Left cardiac atrium (tissue), 4 donors: Measurements from ENCODE around the gene PIGO. TPM values are rescaled to one million over a fixed set of nuclear protein-coding genes. Genes with fewer than 3 reads are reported as not detected.

Experiments
- ATAC-seq, 2 donors: fragments of 200-7000 bp; cut with Tn5 transposase; one replicate each; pipeline ENCODE4 v1.9.1; 2020; ENCODE audit warnings: mild to moderate bottlenecking in 2 of 2, moderate library complexity in 2 of 2
- DNase-seq: peaks from one replicate; pipeline ENCODE4 v3.0.0-alpha.2; 2020
- intact Hi-C, 2 donors: fragments of 100-400 bp; cut with DNase I; formaldehyde crosslinking; loops; one replicate each; pipeline versions ENCODE4 v1.14.1 to v1.15.1; 2022 to 2023
- total RNA-seq, 2 donors: library from RNA; stranded (reverse); fragmentation: NEBNext Ultra II Directional; extraction: Animal tissue kit (Norgen Biotek cat#: 25700); gene quantifications; one replicate each; pipeline ENCODE4 v1.2.1, GENCODE V29; 2021
- donor health status: DM: no; HTN: yes; CAD: no.
- donor health status: DM: no; HTN: yes; CAD: no; lungs with severe emphysema.
- donor health status: DM: yes; HTN: yes; CAD: no.
- donor health status: Dilated cardiomyopathy.

The PIGO gene
- total RNA-seq, 2 donors from 2014 or later: 10.9 to 11.5 TPM

DNA sequence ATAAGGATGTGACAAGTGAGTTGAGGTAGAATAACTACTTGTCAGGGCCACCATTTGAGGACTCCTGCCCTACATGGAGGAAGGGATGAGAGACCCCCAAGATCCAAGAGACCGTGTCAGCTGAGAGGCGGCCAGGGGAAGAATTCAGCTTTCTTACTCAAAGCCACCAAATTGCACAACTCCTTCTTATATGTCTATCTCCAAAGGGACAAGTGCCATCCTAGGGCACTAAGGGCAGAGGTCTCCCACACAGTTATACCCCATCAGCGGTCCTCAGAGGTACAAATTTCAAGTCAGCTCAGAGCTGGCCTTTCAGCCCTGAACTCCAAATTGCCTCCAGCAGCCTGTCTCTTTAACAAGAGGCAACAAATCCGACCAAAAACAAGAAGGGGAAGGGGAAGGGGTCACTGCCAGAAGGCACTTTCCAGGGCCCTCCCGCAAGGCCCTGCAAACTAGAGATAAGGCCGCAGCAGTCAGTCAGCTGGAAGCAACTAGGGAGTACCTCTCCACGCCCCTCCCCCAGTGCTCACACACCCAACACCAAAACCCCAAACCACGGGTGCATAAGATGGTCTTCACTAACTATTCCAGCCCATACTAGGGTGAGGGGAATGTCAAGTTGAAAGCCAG is 12.7 kb upstream of the PIGO start:
- ATAC-seq (no peak), DNase-seq (no peak)

DNA sequence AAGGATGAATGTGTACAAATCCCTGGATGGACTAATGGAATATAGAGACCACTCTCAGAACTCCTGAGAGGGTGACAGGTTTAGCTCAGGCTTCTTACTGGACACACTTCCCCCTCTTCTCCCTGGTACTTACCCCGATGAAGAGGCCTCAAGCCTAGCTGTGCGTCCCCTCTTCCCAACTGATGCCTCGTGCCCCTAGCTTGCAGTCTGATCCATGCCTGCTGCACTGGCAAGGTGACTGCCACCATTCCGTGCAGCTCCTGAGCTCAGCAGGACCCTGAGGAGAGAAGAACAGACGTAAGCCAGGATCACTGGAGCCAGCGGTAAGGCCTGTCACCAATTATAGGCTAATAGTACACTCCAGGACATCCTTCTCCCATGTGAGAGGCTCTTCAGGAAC is 12.1 kb upstream of the PIGO start:
- no peak for ATAC-seq
- intact Hi-C loops: no loop called here
- DNase-seq: no peak

More for the DNA sequence above, 12.7 kb upstream of the PIGO start:
- intact Hi-C loops: no loop called here

DNA sequence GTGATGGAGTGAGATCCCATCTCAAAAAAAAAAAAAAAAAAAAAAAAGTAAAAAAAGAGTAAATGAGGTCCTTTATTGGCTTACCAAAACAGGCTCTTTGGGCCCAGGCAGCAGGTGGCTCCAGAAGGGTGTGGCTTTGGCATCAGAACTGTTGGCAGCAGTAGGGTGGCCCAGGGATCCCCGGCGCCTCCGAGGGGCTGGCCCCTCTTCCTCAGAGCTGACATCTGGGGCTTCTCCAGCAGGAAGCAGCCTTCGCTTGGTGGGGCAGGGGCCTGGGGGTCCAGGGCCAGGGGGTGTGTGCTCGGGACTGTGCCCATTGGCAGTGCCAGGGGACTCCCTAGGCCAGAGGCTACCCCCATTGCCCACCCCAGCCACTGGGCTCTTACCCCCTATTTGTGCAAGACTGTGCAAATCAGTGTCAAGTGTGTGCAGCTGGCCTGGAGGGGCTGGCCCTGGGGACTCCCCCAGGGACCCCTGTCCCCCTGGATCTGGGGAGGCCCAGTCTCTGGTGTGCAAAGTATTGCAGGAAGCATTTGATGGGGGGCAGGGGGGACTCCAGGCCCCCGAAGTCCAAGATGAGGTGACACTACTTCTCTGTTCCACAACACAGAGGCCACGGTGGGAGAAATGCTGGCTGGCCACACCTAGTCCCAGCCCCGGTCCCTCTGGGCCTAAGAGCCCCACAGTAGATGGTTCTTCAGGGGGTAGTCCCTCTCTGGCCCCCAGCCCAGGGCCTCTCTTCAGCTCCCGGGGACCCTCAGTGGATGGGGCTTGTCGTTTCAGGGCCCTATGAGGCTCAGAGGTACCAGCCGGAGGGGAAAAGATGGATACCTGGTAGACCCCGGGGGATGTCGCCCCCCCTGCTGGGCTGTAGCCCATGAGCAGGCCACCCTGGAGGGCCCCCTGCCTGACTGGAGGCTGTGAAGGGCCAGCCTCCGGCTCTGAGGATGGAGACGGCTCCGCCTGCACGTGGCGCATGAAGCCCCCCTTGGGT is 11.2 kb upstream of the PIGO start:
- ATAC-seq (no peak), DNase-seq (no peak)
- intact Hi-C loops: no loop called here

DNA sequence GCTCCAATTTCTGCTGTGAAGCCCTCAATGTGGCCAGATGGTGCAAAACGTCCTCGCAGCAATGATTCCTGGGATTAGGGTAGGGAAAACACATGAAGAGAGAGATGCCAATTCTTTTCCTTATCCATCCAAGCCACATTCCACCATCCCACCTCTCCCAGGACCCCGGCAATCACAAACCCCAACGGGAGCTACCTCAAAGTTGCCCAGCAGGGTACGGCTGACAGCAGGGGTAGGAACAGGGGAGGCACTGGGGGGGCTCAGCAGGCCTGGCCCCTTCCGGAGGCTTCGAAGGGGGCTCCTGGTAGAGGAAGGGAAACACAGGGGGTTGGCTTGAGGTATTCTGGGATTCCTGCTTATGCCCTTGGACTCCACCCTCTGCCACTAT is 9.9 kb upstream of the PIGO start:
- intact Hi-C loops: no loop called here
- ATAC-seq: no peak

DNA sequence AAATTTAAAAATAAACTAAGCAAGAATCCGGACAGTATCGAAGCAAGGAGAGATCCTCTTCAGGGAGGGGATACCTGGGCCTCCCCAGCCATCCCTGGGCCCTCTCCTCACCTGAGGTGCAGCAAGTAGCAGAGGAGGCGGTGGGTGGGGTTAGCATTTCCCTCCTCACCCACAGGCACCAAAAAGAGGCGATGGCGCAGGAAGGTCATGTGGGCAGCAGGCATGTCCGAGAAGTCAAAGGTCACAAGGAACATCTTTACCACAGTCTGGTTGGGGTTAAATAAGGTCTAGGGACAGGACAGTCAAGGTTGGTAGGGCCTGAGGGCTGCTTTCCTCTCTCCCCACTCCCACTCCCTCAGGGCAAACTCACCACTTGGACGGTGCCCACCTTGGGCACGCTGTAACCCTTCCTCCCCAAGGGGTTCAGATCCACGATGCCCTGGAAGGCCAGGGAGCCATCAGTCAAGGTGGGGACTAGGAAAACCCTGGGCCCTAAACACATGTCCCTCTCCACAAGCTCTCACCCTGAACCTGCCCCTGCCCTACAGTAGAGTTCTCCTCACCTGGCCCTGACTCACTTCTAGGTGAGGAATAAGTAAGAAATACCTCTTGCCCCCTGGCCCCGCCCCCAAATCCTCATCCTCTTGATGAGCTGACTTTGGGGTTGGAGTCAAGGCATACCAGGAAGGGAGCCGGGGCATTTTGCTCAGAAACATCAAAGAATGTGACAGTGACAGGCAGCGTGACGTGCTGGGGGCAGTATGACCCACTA is 9.4 kb upstream of the PIGO start:
- intact Hi-C loops: no loop called here
- ATAC-seq (no peak), DNase-seq (no peak)

More for the DNA sequence above, 9.9 kb upstream of the PIGO start:
- DNase-seq: no peak

DNA sequence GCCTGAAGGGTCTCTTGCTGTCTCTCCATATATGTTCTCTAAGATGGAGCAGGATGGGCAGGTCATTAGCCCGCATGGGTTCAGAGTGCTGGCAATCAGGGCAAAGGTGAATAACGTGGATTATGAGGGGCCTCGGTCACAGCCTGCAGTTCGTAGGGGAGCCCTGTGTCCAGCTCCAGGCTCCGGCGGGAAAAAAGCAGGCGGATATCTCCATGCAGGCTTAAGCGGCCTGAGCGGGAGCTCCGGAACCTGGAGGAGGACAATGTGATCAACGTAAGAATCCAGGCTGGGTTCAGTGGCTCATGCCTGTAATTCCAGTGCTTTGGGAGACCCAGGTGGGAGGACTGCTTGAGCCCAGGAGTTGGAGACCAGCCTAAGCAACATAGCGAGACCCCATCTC is 8.7 kb upstream of the PIGO start:
- no peak for DNase-seq
- no peak for ATAC-seq
- intact Hi-C loops: no loop called here

DNA sequence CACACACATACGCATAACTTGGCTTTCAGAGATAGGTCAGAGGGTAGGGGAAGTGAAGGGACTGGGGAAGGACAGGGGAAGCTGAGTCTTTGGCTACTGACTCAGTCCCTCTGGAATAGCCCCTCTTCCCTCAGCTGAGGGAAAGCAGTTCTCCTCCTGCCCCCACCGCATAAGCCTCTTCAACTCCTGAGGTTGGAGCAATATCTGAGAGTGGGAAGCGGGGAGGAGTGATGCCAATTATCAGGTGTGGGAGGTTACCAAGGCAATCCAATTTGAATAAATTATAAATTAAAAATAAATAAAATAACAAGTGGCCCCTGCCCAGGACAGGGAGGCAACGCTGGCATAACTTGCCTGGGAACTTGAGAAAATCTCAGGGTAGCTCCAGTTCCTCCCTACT is 8.2 kb upstream of the PIGO start:
- intact Hi-C loops: no loop called here
- DNase-seq (no peak), ATAC-seq (no peak)

DNA sequence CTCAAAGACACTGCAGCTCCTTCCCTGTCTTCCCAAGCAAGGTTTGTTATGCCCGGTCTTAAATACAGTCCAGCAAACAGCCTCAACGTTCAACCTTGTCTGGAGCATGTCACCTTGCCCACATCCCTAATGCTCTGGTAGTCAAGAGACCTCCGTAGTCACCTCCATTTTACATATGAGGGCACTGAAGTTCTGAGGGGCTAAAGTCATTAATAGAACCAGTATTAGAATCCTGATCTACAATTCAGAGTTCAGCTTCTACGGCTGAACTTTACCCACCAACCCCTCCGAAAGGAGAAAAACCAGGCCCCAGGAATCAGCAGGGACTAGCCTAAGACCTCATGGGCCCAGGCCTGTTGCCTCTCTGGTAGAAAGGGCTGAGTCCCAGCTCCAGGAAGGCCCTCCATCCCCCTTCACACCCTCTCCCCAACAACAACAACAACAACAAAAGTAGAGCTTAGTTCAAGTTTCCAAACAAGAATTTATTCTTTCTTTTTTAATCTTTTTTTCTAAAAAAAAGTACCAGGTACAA is 7.3 kb upstream of the PIGO start:
- ATAC-seq (no peak), DNase-seq (no peak)
- intact Hi-C loops: loop anchor here in 1 of 2 donors (2.0 kb wide), 1 partner anchor 31 kb away; the partner anchor contains the start of gene VCP

DNA sequence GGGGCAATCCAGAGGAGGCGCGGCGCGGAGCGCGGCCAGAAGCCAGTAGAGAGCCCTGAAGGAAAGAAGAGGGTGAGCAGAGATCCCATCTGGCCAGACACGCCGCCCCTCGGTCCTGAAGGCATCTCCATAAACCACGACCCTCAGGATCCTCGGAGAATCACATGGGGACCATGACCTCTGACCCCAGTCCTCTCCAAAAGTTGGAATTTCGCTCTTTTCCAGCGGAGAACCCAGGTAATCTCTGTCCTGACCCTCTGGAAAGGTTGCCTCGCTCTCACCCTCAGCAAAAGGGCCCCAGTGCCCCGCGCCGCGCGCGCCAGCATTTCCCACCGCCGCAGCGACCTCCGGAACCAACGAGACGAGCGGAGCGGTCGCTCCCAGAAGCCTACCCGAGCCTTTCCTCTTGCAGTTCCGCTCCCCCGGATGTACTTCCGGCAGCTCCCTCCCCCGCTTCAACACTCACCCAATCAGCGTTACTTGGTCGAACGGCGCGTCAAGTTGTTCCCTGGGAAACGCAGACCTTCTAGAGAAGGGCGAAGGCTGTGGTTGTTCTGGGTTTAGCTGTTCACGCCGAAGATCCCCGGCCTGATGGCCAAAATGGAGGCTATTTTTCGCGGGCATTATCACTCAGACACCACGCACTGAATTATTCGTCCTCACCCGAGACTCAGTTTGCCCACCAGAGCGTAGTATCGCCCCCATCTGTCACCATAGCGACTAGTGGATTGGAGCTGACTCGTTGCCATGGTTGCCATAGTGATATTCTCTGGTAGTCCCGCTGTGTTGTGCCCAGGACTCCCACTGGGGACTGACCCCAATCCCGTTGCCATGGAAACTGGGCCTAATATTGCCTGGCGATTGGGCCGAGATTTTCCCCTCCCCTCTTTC is 6.6 kb upstream of the PIGO start, which contains the start of gene STOML2:
TSS of gene STOML2 (minus strand) at position 363 of the 891 bp plus-strand sequence. CDS start at position 326, 37 bp downstream.
- intact Hi-C loops: loop anchor here in 1 of 2 donors (2.0 kb wide), 1 partner anchor 30 kb away; the partner anchor contains the start of gene VCP
- ATAC-seq (peak; percentile 97 to 98), DNase-seq (peak; percentile 95)

DNA sequence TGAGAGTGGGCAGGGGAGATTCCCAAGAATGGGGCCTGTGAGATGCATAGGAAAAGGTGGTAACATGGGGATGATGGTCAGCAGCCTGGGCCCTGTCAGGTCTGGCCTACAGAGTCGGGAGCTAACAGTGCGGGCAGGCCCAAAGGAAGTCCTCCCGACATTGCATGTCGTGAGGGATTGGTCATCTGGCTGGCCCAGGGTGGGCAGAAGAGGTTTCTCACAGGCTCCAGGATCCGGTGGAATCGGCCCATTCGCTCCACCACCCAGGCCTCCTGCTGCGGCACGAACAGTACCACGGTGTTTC is 6.0 kb upstream of the PIGO start:
- DNase-seq: no peak
- intact Hi-C loops: loop anchor here in 1 of 2 donors (2.0 kb wide), 1 partner anchor 30 kb away; the partner anchor contains the start of gene VCP
- peak in 1 of 2 donors; percentile 36 for ATAC-seq

DNA sequence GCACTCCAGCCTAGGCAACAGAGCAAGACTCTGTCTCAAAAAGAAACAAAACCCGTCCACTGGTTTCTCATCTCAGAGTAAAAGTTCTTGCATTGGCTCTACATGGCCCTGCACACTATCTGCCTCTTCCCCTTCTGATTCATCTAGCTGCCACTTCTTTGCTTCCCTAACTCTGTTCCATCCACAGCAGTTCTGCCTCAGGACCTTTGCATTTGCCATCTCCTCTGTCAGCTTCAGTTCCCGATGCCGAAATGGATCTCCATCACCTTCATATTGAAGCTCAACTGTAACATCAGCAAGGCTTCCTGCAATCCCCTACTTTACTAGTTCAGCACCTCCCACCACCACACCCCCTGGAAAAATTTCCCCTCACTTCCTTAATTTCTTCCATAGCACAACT is 1.2 kb upstream of the PIGO start:
- ATAC-seq (no peak), DNase-seq (no peak)
- intact Hi-C loops: loop anchor here (2.0 to 10.0 kb wide), 2 partner anchors 193 to 199 kb away; no protein-coding TSS in a partner anchor

DNA sequence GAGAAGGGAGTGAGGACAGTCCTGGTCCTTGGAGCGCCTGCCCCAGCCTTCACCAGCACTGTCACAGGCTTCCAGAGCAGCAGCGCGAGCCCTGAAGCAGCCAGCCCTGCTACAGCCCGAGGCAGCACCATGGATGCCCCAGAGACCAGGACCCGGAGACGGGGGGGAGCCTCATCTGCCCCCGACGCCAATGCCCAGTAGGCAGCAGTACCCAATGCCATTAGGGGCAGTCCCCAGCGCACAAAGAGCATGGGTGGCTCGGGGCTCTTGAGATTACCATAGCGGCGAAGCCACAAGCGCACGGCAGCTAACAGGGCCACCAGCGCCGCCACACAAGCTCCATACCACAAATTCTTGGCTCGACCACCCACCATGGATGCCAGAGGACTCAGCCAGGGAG is 4.9 kb downstream of the PIGO start:
- ATAC-seq: no peak
- no peak for DNase-seq
- intact Hi-C loops: loop anchor here in 1 of 2 donors (10.0 kb wide), 1 partner anchor 187 kb away; no protein-coding TSS in a partner anchor

DNA sequence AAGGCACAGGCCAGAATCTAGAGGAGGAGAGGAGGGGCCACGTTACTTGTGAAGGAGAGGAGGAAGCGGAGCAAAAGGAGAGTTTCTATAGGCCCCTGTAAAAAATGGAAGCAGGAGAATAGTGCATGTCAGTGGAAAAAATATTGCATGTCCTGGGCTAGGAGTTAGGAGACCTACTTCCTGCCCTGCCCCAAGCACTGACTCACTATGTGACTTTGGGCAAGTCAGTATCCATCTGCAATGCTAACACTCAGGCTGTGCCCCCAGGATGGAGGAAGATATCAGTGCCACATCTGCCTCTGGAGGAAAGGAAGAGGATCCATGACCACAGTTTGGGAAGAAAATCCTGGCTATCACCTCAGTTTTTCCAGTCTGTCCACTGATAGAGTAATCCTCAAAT is 7.0 kb downstream of the PIGO start:
- DNase-seq (no peak), ATAC-seq (no peak)
- intact Hi-C loops: no loop called here

DNA sequence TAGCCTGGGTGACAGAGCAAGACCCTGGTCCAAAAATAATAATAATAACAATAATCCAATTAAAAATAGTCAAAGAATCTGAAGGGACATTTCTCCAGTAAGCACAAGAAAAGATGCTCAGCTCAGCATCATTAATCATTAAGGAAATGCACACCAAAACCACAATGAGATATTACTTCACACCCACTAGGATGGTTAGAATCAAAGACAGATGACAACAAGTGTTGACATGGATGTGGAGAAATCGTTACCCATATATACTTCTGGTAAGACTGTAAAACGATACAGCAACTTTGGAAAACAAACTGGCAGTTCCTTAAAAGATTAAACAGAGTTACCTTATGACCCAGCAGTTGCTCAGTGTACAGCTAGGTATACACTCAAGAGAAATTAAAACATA is 11.3 kb downstream of the PIGO start:
- ATAC-seq (no peak), DNase-seq (no peak)
- intact Hi-C loops: no loop called here

DNA sequence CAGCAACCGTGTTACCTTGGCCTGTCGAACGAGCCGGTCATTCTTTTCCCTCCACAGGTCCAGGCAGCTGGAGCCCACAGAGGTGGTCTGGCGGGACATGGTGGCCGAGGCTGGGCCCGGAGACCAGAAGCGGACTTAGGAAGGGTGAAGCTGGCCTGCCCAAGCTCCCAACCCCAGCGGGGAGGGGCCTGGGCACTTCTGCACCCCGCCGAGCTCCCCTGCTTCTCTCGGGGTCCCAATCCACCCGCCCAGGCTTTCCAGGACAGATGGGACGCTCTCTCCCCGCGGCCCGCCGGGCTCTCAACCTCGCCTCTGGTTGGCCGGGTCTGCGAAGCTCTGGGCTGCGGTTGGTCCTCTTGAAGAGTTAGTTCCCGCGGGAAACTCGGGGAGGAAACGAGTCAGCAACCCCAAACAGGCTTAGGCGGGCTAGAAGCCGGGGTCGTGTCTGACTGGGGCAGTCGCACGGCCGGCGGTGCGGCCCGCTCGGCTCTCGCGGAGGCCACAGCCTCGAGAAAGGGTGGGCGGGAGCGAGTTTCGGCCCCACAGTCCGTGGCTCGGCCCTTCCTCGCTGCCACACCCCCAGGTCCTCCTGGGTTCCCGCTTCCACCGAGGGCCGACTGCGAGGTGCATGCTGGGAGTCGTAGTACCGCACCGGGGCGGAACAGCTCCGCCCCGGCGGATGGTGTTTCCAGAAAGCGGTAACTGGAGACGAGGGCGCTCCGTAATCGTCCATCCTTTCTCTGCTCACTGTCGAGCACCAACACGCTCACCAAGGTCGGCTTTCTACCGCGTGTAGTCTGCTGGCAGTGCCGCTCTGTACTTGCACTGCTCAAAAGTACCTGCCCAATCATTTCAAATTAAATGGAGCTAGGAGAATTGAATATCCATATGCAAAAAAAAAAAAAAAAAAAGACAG is 16.7 kb downstream of the PIGO start, which contains the start of gene FANCG:
TSS of gene FANCG (minus strand) at position 517 of the 916 bp plus-strand sequence. CDS start at position 99, 418 bp downstream.
- intact Hi-C loops: loop anchor here in 1 of 2 donors (10.0 kb wide), 1 partner anchor 85 kb away; no protein-coding TSS in a partner anchor
- DNase-seq (peak; percentile 93), ATAC-seq (peak; percentile 98)

DNA sequence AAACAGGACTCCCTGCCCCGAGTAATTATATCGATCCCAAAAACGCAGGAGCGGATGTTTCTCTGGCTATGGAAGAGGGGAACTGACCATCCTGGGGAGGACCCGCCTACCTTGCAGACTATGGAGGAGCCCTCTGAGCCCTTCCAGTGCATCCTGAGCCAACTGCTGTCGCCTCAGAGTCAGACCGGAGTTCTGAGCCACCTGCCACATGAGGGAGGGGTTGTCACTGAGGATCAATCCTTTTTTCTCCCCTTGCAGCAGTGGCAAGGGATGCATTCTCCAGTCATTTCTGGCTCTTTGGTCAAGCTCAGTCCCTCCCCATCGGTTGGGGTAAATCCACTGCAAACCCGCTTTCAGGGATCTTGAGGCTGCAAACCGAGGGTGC is 17.4 kb downstream of the PIGO start:
- intact Hi-C loops: loop anchor here in 1 of 2 donors (10.0 kb wide), 1 partner anchor 84 kb away; no protein-coding TSS in a partner anchor
- no peak for DNase-seq
- no peak for ATAC-seq

DNA sequence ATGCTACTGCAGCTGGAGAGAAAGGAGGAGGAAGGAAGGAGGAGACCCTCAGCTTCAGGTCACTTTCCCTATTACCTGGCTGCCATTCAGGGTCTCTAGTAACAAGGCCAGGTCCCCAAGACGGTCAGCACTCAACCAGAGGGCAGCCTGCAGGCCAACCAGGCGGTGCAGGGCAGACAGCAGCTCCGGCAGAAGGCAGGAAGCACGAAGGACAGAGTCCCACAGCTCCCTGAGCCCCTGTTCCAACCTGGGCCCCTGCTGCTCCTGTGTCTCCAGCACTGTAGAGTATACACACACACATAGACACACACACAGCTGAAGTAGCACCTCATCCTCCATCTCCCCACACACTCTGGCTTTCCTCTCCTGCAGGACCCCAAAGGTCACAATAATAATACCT is 18.3 kb downstream of the PIGO start:
- DNase-seq (no peak), ATAC-seq (no peak)
- intact Hi-C loops: loop anchor here in 1 of 2 donors (10.0 kb wide), 1 partner anchor 83 kb away; no protein-coding TSS in a partner anchor
